Bronchial epithelial cell (primary cell): ENCODE results near the gene TANC1. TPM values are rescaled to one million over a fixed set of nuclear protein-coding genes. Genes with fewer than 3 reads are reported as not detected.

Experiments used
- DNase-seq: peaks from one replicate; pipeline ENCODE4 v3.0.0-alpha.2; 2010; ENCODE audit warnings: low read depth
- FAIRE-seq: peaks from 2 replicates; lab custom pipeline; 2011; peaks lifted over from hg19 to GRCh38; lab: Jason Lieb, UNC
- H3K27me3 ChIP-seq: 2 replicates; pipeline ENCODE4 v1.5.1; 2011; ENCODE audit warnings: low read length; ENCODE audit not compliant: control insufficient read depth, insufficient read depth
- H3K36me3 ChIP-seq: 2 replicates; pipeline ENCODE4 v1.5.1; 2011; ENCODE audit warnings: low read length; ENCODE audit not compliant: control insufficient read depth, insufficient read depth
- H3K4me3 ChIP-seq: 2 replicates; pipeline ENCODE4 v1.5.1; 2011; ENCODE audit warnings: mild to moderate bottlenecking, low read depth, low read length, control low read depth
- CTCF ChIP-seq: IDR thresholded peaks from 2 replicates; pipeline ENCODE4 v1.5.1; 2011; ENCODE audit warnings: mild to moderate bottlenecking, moderate library complexity, low read length, control low read depth, inconsistent platforms; ENCODE audit not compliant: insufficient read depth, severe bottlenecking
- total RNA-seq: library from RNA; depleted of rRNA; stranded (reverse); fragments of >200 nt; gene quantifications from 2 replicates; pipeline ENCODE4 v1.2.1, GENCODE V29; 2014

TANC1 gene
- total RNA-seq, 1 donor from 2014 or later = 29.5 TPM

- peak; percentile 59 for DNase-seq
- H3K4me3 ChIP-seq = no peak overlapping the region
Observed at GRCh38 chr2:159044804-159045286, 76.4 kb downstream of the TANC1 start.

GRCh38 chr2:159045545-159046454 is 77.4 kb downstream of the TANC1 start:
- FAIRE-seq (no peak), DNase-seq (peak; percentile 24)
- H3K36me3 ChIP-seq = peaks cover 1% of the 10 kb centered on the region
- no peak overlapping the region for H3K4me3 ChIP-seq
- no peak for TF ChIP-seq CTCF
- H3K27me3 ChIP-seq = no peaks in the 10 kb centered on the region

More at GRCh38 chr2:159044804-159045286, 76.4 kb downstream of the TANC1 start:
- no peaks in the 10 kb centered on the region for H3K27me3 ChIP-seq
- H3K36me3 ChIP-seq = peaks cover 1% of the 10 kb centered on the region
- no peak for TF ChIP-seq CTCF
- FAIRE-seq = no peak

GRCh38 chr2:159046966-159047365 is 78.5 kb downstream of the TANC1 start:
- H3K27me3 ChIP-seq = no peaks in the 10 kb centered on the region
- no peak overlapping the region for H3K4me3 ChIP-seq
- DNase-seq = peak; percentile 43
- no peak for FAIRE-seq
- no peaks in the 10 kb centered on the region for H3K36me3 ChIP-seq
- no peak for TF ChIP-seq CTCF

GRCh38 chr2:159050426-159050825 is 82.0 kb downstream of the TANC1 start:
- FAIRE-seq = no peak
- TF ChIP-seq CTCF = no peak
- H3K36me3 ChIP-seq = no peaks in the 10 kb centered on the region
- no peak for DNase-seq
- H3K4me3 ChIP-seq = no peak overlapping the region
- no peaks in the 10 kb centered on the region for H3K27me3 ChIP-seq

- TF ChIP-seq CTCF = no peak
- DNase-seq (no peak), FAIRE-seq (no peak)
- Histone ChIP-seq H3K36me3 (no peaks in the 10 kb centered on the region), H3K27me3 (no peaks in the 10 kb centered on the region), H3K4me3 (no peak overlapping the region)
Observed at GRCh38 chr2:159051133-159051532, 82.7 kb downstream of the TANC1 start.
